ENCODE results near the gene NCOA1.

Gene NCOA1

GRCh38 chr2:24690524-24690923 is 199.5 kb downstream of the NCOA1 start:
- H3K4me3 ChIP-seq (ENCODE audit: low read depth, low read length), result no peak overlapping the region
- no peak for DNase-seq (ENCODE audit: low read depth)
- TF ChIP-seq CTCF (IDR thresholded peaks at IDR 0.05; ENCODE audit: insufficient read depth, low read depth, low read length, missing control alignments), result no peak

GRCh38 chr2:24691806-24692205 is 200.8 kb downstream of the NCOA1 start:
- no peak for DNase-seq (ENCODE audit: low read depth)

DNA sequence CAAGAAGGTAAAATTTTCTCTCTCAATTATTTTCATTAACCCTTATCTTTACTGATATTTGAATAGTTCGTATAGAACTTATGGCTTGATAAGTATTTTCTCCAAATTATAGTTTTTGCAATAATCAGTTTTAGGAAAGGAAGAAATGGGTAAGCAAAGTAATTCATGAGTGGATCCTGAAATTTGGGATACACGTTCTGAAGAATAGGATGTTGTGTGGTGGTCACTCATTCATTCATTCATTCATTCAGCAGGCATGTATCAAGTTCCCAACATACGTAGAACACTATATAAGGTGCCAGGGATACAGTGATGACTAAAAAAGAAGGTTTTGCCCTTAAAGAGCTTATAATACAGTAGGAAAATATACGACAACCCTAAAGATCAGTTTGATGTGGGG is 206.7 kb downstream of the NCOA1 start:
- H3K4me3 ChIP-seq (ENCODE audit: low read depth, low read length), result no peak overlapping the region
- no peak for TF ChIP-seq CTCF (IDR thresholded peaks at IDR 0.05; ENCODE audit: insufficient read depth, low read depth, low read length, missing control alignments)
- no peak for DNase-seq (ENCODE audit: low read depth)

More at GRCh38 chr2:24691806-24692205, 200.8 kb downstream of the NCOA1 start:
- no peak overlapping the region for H3K4me3 ChIP-seq (ENCODE audit: low read depth, low read length)
- TF ChIP-seq CTCF (IDR thresholded peaks at IDR 0.05; ENCODE audit: insufficient read depth, low read depth, low read length, missing control alignments), result no peak

DNA sequence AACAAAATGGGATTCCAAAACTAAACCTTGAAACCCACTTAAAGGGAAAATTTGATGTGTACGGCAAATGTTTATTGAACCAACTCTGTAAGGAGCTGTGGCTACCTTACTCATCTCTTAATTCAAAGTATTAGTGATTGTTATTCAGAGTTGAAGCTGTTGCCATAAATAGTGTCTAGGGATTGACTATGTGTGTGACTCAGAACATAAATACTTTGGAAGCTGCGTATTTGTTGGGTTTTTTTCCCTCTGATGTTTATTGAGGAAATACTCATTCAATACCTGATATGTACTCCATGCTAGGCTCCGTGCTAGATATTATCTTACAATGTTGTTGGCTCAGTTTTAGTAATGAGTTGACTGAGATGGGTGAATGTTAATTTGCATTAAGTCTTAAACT is 211.7 kb downstream of the NCOA1 start:
- TF ChIP-seq CTCF (IDR thresholded peaks at IDR 0.05; ENCODE audit: insufficient read depth, low read depth, low read length, missing control alignments), result no peak
- no peak overlapping the region for H3K4me3 ChIP-seq (ENCODE audit: low read depth, low read length)
- DNase-seq (ENCODE audit: low read depth), result peak; percentile 3

- DNase-seq (ENCODE audit: low read depth), result no peak
- no peak overlapping the region for H3K4me3 ChIP-seq (ENCODE audit: low read depth, low read length)
- TF ChIP-seq CTCF (IDR thresholded peaks at IDR 0.05; ENCODE audit: insufficient read depth, low read depth, low read length, missing control alignments), result no peak
Observed at GRCh38 chr2:24704692-24705091, 213.6 kb downstream of the NCOA1 start.

GRCh38 chr2:24707143-24707542 is 216.1 kb downstream of the NCOA1 start:
- TF ChIP-seq CTCF (IDR thresholded peaks at IDR 0.05; ENCODE audit: insufficient read depth, low read depth, low read length, missing control alignments), result no peak
- no peak overlapping the region for H3K4me3 ChIP-seq (ENCODE audit: low read depth, low read length)
- no peak for DNase-seq (ENCODE audit: low read depth)

DNA sequence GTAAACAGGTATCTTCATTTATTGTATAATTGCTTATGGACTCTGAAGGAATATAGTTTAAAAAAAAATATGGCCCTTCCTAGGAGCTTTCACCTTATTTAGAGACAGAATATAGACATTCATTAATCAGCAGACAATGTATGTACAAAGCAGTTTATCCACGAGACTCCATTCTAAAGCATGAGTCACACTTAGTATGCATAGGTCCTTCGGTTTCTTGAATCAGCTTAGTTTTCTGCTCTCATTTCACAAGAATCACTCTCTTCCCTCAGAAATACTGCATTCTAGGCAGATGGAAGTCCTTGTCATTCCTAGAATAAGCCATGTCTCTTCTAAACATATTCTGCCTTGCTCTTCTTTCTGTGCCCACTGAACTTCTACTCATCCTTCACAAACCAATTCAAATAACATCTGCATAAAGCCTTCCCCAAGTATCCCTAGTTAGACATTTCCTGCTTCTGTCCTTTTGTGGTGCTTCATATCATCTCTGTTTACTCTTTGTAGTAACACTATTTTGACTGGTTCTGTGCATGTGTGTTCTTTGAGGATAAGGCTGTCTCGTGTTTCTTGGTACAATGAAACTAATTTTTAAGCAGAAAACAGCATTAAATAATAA is 217.6 kb downstream of the NCOA1 start:
- no peak for DNase-seq (ENCODE audit: low read depth)
- no peak for TF ChIP-seq CTCF (IDR thresholded peaks at IDR 0.05; ENCODE audit: insufficient read depth, low read depth, low read length, missing control alignments)
- no peak overlapping the region for H3K4me3 ChIP-seq (ENCODE audit: low read depth, low read length)

Measured in GM12865 (cell line).